Astrocyte of the spinal cord (primary cell): ENCODE results near the gene JPH3.
A peak's percentile ranks its signal among the peaks of the same experiment; 100 is the strongest.
"Not testable (repeated sequence)": the region's sequence is repeated elsewhere in the genome, so short reads cannot be mapped to it uniquely, and the experiment has no call there.

Experiments used
- DNase-seq: peaks from one replicate; pipeline ENCODE4 v3.0.0; 2011; ENCODE audit warnings: low read depth, low spot score
- H3K4me3 ChIP-seq: 2 replicates; pipeline ENCODE4 v1.5.1; 2011; ENCODE audit warnings: low read depth, mild to moderate bottlenecking, low read length, moderate library complexity
- in situ Hi-C: cut with HindIII; loops from 2 replicates; pipeline ENCODE4 v1.10.0; 2017; ENCODE audit warnings: low sequenced_read_pairs
- TF ChIP-seq, protein P1 (sequence below): IDR thresholded peaks from 2 replicates; pipeline ENCODE4 v1.5.1; 2012; ENCODE audit warnings: low read depth, mild to moderate bottlenecking, low read length, inconsistent platforms

Gene JPH3

DNA sequence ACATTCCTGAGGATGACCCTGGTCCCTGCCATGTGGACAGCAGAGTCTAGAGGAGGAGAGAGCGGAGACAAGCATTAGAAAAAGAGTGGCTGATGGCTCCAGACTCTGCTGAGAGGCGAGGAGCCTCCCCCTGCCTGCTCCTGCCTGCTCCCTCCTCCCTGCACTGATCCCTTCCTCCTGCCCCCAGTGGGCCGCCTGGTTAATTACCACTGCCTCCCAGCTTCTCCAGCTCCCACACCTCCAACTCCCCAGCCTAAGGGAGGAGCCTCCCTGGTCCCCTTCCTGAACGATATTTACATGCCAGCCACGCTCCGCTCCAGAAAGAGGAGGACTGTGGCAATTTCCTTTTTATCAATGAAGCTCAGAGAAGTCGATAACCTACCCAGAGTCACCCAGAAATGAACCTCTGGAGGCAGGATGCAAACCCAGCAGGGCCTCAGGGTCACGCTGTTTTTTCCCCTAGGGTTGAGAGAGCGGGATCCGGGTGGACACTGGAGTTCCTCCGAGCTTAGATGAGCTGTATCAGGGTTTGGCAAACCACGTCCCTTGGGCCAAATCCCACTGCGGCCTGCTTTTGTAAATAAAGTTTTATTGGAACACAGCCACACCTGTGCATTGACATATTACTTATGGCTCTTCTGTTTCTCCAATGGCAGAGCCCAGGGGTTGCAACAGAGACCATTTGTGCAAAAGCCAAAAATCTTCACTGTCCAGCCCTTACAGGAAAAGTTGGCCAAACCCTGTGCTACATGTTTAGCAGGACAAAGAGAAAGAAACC is 27.1 kb upstream of the JPH3 start:
- TF ChIP-seq, protein P1, sequence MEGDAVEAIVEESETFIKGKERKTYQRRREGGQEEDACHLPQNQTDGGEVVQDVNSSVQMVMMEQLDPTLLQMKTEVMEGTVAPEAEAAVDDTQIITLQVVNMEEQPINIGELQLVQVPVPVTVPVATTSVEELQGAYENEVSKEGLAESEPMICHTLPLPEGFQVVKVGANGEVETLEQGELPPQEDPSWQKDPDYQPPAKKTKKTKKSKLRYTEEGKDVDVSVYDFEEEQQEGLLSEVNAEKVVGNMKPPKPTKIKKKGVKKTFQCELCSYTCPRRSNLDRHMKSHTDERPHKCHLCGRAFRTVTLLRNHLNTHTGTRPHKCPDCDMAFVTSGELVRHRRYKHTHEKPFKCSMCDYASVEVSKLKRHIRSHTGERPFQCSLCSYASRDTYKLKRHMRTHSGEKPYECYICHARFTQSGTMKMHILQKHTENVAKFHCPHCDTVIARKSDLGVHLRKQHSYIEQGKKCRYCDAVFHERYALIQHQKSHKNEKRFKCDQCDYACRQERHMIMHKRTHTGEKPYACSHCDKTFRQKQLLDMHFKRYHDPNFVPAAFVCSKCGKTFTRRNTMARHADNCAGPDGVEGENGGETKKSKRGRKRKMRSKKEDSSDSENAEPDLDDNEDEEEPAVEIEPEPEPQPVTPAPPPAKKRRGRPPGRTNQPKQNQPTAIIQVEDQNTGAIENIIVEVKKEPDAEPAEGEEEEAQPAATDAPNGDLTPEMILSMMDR, result no peak
- DNase-seq, result no peak
- in situ Hi-C loops, result no loop called here
- no peak overlapping the region for H3K4me3 ChIP-seq

DNA sequence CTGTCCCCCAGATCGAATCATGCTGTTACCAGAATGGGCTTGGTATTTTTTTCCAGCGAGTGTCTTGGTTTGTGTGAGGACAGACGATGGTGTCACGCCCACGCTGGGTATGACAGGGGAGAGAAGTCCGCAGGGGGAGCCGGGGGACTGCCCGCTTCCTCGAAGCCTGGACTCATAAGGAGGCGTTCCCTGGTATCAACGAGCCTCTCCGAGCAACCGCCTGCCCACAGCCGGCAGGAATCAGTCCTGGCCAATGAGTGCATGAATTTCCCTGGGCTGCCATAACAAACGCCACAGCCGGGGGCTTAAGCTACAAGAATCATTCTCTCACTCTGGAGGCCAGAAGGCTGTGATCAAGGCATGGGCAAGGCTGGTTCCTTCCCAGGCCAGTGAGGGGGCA is 26.1 kb upstream of the JPH3 start:
- in situ Hi-C loops, result no loop called here
- DNase-seq, result no peak
- H3K4me3 ChIP-seq, result no peak overlapping the region
- TF ChIP-seq, protein P1, result no peak

DNA sequence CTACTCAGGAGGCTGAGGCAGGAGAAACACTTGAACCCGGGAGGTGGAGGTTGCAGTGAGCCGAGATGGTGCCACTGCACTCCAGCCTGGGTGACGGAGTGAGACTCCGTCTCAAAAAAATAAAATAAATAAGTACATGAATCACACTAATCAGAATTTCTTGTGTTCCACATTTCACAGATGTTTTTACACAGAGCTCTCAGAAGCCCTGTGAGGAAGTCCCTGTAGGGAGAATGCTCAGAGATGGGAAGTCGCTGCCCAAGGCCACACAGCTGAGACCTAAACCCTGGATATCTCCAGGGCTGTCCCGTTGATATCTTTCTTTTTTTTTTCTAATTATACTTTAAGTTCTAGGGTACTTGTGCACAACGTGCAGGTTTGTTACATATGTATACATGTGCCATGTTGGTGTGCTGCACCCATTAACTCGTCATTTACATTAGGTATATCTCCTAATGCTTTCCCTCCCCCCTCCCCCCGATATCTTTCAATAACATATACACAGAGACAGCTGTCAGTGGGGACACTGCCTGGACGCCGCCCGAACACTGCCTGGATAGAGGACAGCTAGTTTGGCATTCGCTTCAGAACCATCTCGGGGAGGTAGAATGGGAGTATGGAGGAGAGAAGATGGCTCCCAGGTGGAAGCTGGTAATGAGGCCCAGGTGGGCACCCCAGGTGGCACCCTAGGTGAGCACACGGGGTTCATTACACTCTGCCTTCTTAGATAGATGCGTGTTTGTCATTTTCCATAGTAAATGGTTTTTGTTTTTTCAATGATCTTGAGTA is 24.0 kb upstream of the JPH3 start:
- in situ Hi-C loops, DNase-seq, H3K4me3 ChIP-seq: not testable (repeated sequence)

DNA sequence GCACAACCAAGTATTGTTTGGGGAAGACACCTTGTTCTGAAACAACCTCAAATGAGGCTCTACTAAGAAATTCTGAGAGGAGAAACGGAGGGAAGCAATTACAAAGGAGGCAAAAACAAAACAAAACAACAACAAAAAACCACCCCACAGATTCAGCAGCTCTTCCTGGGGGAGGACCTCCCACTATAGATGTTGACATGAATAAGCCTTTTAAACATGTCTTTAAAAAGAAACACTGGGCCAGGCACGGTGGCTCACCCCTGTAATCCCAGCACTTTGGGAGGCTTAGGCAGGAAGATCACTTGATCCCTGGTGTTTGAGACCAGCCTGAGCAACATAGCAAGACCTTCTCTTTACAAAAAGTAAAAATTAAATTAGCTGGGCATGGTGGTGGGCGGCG is 22.6 kb upstream of the JPH3 start:
- in situ Hi-C loops, result no loop called here
- no peak overlapping the region for H3K4me3 ChIP-seq
- no peak for DNase-seq
- TF ChIP-seq, protein P1, result no peak

DNA sequence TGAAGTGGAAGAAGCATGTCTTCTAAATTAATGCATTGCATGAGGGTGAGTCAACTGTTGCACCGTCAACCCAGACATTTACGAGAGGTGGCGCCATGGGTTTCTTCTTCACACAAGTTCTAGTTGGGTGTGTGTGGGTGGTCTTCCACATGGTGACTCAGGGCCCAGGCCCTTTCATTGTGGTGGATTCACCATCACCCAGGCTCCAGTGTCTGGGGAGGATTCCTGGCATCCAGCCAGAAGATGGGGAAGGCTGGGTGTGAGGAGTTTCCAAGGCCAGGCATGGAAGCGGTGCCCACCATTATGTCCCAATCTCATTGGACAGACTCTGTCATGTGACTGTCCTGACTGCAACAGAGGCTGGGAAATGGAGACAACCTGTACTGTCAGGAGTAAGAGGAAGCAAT is 21.4 kb upstream of the JPH3 start:
- no peak overlapping the region for H3K4me3 ChIP-seq
- TF ChIP-seq, protein P1, result no peak
- peak; percentile 57 for DNase-seq
- in situ Hi-C loops, result no loop called here

DNA sequence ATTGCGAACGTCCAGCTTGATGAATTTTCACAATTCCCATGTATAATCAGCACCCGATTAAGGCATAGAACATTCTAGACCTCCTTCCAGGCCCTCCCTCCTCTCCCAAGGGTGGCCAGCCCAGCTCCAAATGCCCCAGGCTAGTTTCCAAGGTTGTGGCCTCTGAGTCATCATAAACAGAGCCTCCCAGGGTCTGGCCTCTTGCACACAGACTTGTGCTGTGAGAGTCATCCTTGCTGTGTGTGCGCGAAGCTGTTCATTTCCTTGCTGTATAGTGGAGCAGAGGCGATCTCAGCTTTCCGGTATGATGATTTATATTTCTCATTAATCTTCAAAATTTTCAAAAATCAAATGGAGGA is 20.5 kb upstream of the JPH3 start:
- TF ChIP-seq, protein P1, result no peak
- no peak overlapping the region for H3K4me3 ChIP-seq
- in situ Hi-C loops, result no loop called here
- DNase-seq, result peak; percentile 96
